ENCODE measurements around the gene PARD6A.

PARD6A gene

GRCh38 chr16:67666559-67667452 lies 6.0 kb downstream of the PARD6A start, which contains the start of the genes C16orf86 and ENKD1:
TSS of gene C16orf86 (plus strand) at chr16:67666814. CDS start at chr16:67666971, 157 bp downstream.
TSS of gene ENKD1 (minus strand) at chr16:67666750. CDS start at chr16:67666442, 308 bp downstream.
- DNase-seq (ENCODE audit: low read depth): peak; percentile 52

- DNase-seq (ENCODE audit: low read depth): no peak
Observed at GRCh38 chr16:67667453-67667816, 6.7 kb downstream of the PARD6A start.

- DNase-seq (ENCODE audit: low read depth): peak; percentile 87
Observed at GRCh38 chr16:67667817-67668494, 7.2 kb downstream of the PARD6A start.

DNA sequence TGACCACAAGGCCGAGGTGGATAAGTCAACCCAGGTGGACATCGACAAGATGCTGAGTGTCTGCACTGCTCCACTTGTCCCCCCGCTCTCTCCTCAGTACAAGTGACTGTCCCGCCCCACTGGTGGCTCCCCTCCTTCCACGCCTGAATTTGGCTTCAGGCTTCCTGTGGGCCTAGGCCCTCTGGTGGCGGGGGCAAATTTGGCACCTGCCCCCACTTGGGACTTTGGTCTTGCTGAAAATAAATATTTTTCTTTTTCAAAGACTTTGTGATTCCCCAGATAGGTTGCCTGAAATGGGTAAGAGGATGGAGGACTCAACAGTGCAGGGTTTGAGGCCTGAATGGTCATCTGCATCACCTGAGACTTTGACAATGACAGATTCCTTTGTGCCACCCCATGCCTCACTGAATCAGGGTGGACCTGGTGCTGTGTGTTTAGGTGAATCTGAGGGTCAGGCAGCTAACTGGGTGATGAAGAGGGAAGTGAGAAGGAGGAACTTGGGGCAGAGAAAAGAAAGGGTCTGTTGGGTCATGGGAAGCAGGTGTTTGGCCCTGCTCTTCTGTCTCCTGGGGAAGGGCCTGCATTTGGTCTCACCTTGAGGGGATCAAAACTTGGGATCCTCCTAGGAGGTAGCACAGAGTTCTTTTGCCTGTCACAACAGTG lies 7.9 kb downstream of the PARD6A start:
- DNase-seq (ENCODE audit: low read depth): no peak

DNA sequence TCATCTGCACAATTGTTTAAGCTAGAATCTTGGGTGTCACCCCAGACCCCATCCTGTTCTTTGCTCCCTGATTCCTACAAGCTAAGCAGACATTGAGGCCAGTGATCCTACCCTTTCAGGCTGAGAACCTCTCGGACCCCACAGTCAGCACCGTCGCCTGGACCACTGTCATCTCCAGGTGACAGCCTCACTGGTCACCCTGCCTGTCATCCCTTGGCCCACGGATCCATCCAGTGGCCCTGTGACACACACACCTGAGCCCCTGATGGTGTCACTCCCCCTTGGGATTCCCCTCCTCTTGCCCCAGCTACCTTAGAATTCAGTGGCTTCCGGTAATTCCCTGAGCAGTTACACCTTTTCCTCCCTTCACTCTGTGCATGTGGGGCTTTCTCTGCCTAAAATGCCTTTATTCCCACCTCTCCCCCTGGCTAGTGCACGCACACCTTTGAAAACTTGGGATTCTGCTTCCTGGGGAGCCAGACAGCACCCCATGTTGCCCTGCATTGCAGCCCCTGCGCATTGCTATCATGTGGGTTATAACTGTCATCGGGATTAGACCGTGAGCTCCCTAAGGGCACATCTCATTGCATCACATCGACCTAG lies 8.8 kb downstream of the PARD6A start:
- DNase-seq (ENCODE audit: low read depth): no peak

GRCh38 chr16:67672306-67672705 lies 11.5 kb downstream of the PARD6A start:
- no peak for DNase-seq (ENCODE audit: low read depth)

GRCh38 chr16:67672739-67673662 lies 12.2 kb downstream of the PARD6A start:
- peak; percentile 69 for DNase-seq (ENCODE audit: low read depth)

DNA sequence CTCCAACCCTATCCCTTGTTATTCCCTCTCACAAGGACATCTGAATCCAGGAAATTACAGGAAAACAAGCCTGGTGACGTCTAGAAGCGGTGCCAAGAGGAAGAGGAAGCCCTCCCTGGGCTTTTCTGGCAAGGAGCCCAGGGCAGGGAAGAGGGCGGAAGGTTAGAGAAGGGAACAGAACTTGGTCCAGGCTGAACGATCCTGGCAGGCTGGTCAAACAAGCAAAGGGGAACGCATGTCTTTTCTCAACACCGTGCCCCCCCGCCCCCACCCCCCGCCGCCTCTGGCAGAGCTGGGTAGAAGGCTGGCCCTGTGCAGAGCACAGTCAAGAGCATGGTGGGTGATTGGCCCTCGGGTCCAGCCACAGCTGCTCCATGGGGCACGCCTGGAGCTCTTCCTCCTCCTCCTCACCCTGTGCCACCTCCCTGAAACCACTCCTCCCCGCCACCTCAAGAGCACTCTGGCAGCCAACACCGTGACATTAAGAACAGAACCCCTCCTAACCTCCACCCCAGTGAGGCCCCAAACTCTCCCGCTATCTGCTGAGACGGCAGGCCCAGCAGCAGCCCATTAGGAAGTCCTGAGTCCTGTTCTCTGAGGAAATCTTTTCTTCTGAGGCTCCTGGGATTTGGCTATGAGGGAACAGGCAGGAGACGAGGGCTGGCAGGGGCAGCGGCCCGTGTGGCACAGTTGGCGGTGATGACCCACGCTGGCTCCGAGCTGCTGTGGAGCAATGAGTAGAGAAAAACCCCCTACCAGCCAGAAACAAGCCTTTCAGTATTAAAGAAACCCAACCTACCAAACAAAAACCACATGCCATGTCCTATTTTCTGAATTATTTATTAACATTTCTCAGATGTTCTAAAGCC lies 13.2 kb downstream of the PARD6A start:
- DNase-seq (ENCODE audit: low read depth): no peak

DNA sequence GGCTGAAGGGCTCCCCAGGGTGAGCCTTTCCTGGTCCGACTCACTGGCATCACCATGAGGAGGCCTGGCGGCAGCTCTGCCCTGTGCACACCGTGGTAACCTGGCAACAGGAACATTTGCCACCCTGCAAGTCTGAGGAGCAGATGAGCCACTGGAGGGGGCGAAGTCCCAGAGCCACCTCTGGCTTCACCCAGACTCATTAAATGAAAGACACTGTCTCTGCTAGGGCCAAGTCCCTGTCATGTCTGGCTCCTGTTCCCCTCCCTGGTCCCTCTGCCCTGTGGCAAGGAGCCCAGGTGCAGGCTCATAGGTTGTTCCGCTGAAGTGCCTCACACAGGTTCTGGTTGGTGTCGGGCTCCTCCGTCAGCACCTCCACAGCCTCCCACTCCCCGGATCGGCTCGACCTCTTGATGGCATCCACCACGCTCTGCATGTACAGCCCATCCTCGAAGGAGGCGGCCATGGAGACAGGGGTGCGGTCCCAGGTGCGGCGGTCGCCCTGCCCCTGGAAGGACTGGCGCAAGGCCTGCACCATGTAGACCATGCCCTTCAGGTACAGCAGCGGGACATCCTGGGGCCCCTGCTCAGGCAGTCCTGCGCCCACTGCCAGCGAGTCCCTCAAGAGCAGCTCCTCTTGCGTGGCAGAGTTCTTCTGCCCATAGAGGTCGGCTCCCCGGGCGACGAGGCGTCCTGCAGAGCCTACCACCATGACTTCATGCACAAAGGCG lies 14.3 kb downstream of the PARD6A start:
- no peak for DNase-seq (ENCODE audit: low read depth)

DNA sequence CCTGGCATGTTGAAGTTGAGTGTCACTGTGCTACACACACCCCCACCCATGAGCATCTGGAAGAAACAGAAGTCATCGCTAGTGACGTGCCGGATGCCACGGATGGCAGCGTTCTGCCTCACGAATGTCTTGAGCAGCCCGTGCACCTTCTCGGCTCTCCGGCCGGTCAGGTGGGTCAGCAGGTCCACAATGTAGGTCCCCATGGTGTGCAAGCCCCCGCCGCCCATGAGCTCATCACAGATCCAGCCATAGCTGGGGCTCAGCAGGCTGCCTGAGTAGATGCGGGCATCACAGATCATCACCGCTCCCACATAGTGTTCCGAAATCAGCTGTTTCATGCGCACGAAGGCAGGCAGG lies 14.8 kb downstream of the PARD6A start:
- no peak for DNase-seq (ENCODE audit: low read depth)

DNA sequence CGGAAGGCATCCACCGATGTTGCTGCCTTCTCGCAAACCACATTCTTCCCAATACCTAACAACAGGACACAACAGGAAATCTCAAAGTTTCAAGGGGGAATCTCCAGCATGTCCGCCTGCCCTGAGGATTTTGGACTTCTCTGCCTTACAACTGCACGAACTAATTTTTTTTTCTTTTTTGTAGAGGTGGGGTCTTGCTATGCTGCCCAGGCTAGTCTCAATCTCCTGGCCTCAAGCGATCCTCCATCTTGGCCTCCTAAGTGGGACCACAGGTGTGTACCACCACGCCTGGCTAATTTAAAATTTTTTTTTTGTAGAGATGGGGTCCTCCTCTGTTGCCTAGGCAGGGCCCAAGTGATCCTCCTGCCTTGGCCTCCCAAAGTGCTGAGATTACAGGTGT lies 15.2 kb downstream of the PARD6A start:
- no peak for DNase-seq (ENCODE audit: low read depth)

GRCh38 chr16:67676516-67676915 lies 15.8 kb downstream of the PARD6A start:
- no peak for DNase-seq (ENCODE audit: low read depth)

GRCh38 chr16:67676939-67677338 lies 16.2 kb downstream of the PARD6A start:
- no peak for DNase-seq (ENCODE audit: low read depth)

- DNase-seq (ENCODE audit: low read depth): no peak
Observed at GRCh38 chr16:67677712-67678111, 17.0 kb downstream of the PARD6A start.

DNA sequence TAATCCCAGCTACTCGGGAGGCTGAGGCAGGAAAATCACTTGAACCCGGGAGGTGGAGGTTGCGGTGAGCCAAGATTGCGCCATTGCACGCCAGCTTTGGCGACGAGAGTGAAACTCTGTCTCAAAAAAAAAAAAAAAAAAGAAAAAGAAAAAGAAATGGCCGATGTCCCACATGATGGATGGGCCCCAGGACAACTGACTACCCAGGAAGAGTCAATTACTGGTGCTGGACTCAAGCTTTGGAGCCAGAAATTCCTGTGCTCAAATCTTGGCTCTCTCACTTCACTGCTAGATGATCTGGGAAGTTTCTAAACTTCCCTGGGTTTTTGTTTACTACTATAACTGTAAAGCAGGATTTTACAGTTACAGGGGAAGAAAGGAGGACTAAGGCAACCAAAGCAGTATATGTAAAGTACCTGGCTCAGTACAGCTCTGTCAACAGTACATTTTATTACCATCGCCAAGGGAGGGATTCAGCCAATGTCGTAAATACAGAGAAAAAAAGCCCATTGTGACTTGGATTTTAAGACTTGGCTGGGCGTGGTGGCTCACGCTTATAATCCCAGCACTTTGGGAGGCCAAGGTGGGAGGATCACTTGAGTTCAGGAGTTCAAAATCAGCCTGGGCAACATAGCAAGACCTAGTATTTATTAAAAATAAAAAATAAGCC lies 17.7 kb downstream of the PARD6A start:
- DNase-seq (ENCODE audit: low read depth): no peak

GRCh38 chr16:67679935-67680897 lies 19.5 kb downstream of the PARD6A start:
- no peak for DNase-seq (ENCODE audit: low read depth)

GRCh38 chr16:67683767-67684166 lies 23.0 kb downstream of the PARD6A start:
- no peak for DNase-seq (ENCODE audit: low read depth)

Data from iris pigment epithelial cell (primary cell).